Keratinocyte (primary cell): Measurements from ENCODE around the gene CCNL2.

ENCODE experiments used
- EZH2 ChIP-seq: IDR thresholded peaks from one replicate; pipeline ENCODE4 v1.6.1; 2012; ENCODE audit warnings: inconsistent platforms, mild to moderate bottlenecking, low read length, moderate library complexity
- TF ChIP-seq, protein P1 (sequence below), 3 experiments: IDR thresholded peaks in 1 of 3; conservative IDR thresholded peaks in 1 of 3; optimal IDR thresholded peaks in 1 of 3; 2 replicates in 2 of 3; 3 replicates in 1 of 3; pipeline versions ENCODE3 to v1.5.1; 2011; ENCODE audit warnings: low read length in 3 of 3, mild to moderate bottlenecking in 3 of 3, moderate library complexity in 2 of 3, control low read depth in 1 of 3, inconsistent platforms in 1 of 3; ENCODE audit not compliant: insufficient read depth in 2 of 3; ENCODE audit errors: extremely low read depth in 1 of 3

DNA sequence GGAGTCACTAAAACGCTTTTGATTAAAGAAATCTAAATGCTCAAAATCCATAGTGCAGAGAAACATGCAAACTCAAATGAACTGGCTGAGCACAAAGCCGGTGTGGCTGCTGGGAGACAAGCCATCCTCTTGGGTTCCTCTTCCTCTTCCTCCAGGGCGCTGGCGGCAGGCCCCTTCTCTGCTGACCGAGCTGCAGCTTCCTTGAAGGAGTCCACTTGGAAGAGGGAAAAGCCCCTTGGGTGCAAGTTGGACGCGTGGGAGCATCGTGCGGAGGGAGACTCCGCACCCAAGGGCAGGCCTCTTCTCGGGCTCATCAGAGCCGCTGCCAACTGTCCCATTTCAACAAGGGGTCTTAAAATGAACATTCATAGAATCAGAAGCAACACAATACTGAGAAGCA lies 7.9 kb downstream of the CCNL2 start:
- TF ChIP-seq, protein P1, sequence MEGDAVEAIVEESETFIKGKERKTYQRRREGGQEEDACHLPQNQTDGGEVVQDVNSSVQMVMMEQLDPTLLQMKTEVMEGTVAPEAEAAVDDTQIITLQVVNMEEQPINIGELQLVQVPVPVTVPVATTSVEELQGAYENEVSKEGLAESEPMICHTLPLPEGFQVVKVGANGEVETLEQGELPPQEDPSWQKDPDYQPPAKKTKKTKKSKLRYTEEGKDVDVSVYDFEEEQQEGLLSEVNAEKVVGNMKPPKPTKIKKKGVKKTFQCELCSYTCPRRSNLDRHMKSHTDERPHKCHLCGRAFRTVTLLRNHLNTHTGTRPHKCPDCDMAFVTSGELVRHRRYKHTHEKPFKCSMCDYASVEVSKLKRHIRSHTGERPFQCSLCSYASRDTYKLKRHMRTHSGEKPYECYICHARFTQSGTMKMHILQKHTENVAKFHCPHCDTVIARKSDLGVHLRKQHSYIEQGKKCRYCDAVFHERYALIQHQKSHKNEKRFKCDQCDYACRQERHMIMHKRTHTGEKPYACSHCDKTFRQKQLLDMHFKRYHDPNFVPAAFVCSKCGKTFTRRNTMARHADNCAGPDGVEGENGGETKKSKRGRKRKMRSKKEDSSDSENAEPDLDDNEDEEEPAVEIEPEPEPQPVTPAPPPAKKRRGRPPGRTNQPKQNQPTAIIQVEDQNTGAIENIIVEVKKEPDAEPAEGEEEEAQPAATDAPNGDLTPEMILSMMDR (optimal IDR thresholded peaks at IDR 0.05 in 1 of 3, IDR thresholded peaks at IDR 0.05 in 1 of 3, conservative IDR thresholded peaks at IDR 0.05 in 1 of 3; ENCODE audit: extremely low read depth in 1 of 3, insufficient read depth in 2 of 3, low read length in 3 of 3): no peak
- TF ChIP-seq EZH2: no peak
